ENCODE results near the gene PDE6G. TPM values are rescaled to one million over a fixed set of nuclear protein-coding genes. Genes with fewer than 3 reads are reported as not detected.

Gene PDE6G
- total and polyA plus RNA-seq, 2 of the 8 experiments (the other 6 are each of a cell fraction or from before 2014, with no cell fraction given): 5.8 to 12.9 TPM

- H3K9me3 ChIP-seq (ENCODE audit: insufficient read depth in 2 of 2, low read depth in 1 of 2, low read length in 1 of 2): no peaks in the 10 kb centered on the region
- no peak overlapping the region for H4K5ac ChIP-seq (ENCODE audit: insufficient read length, low read depth, low read length)
- H3K4me1 ChIP-seq (replicated peaks in 1 of 4; ENCODE audit: control insufficient read depth in 3 of 4, insufficient read depth in 4 of 4, low read length in 3 of 4): peaks cover 0 to under 1% (median 0%) of the 10 kb centered on the region in 4 experiments; a peak in 2 of 7 replicates
- POLR2A ChIA-PET (ENCODE audit: partially characterized antibody): interaction anchor here (0.6 to 1.7 kb wide), 3 partner anchors 10 to 217 kb away, joined by 3 to 4 read pairs (median 3); no protein-coding TSS in a partner anchor
- no peak overlapping the region for H3K56ac ChIP-seq (replicated peaks; ENCODE audit: insufficient read length, low read depth, low read length)
- peaks cover 3% of the 10 kb centered on the region; the same call in 1 of the 2 replicates for H3K79me1 ChIP-seq (ENCODE audit: low read depth, low read length)
- no peaks in the 10 kb centered on the region for H4K20me1 ChIP-seq (replicated peaks in 1 of 2; ENCODE audit: control insufficient read depth in 1 of 2, insufficient read depth in 2 of 2, low read length in 2 of 2)
- H3K4ac ChIP-seq (replicated peaks; ENCODE audit: insufficient read length, low read depth, low read length): no peak overlapping the region
- H4K91ac ChIP-seq (replicated peaks; ENCODE audit: insufficient read length, low read length): no peak overlapping the region
- DNase-seq (ENCODE audit: low read depth in 1 of 2, low spot score in 2 of 2): no peak
- no peak overlapping the region for H3K23ac ChIP-seq (ENCODE audit: insufficient read length)
- H2BK120ac ChIP-seq (replicated peaks; ENCODE audit: low read depth, low read length): no peak overlapping the region
- H3K79me2 ChIP-seq (ENCODE audit: control insufficient read depth in 1 of 2, insufficient read depth in 2 of 2, low read length in 2 of 2): no peaks in the 10 kb centered on the region
- no peak overlapping the region for H2BK20ac ChIP-seq (ENCODE audit: low read length)
- H4K8ac ChIP-seq (ENCODE audit: extremely low read depth, insufficient read depth, low read length): no peak overlapping the region
- no peak for FAIRE-seq
- no peak overlapping the region for H2BK5ac ChIP-seq (ENCODE audit: low read depth, low read length)
- no peak overlapping the region for H2AK5ac ChIP-seq (ENCODE audit: low read depth, low read length)
- H3K36me3 ChIP-seq (ENCODE audit: control insufficient read depth in 2 of 4, insufficient read depth in 4 of 4, low read length in 3 of 4): peaks cover 0 to 3% (median 1%) of the 10 kb centered on the region in 4 experiments; a peak in 3 of 8 replicates
- 91% methylated on average over 16 of the region's 17 CpGs; no CpG with 5 or more reads in 1 of the 2 experiments for WGBS, 2 experiments (ENCODE audit: extremely low coverage in 1 of 2, insufficient coverage in 1 of 2, insufficient read length in 1 of 2, insufficient replicate concordance in 2 of 2, low coverage in 1 of 2, low lambda C conversion rate in 2 of 2, missing lambda C conversion rate in 1 of 2)
- H2AFZ ChIP-seq (ENCODE audit: low read length): no peak overlapping the region
- TF ChIP-seq MAFK (IDR thresholded peaks at IDR 0.05; ENCODE audit: low read depth, low read length) (no peak), HDAC2 (IDR thresholded peaks at IDR 0.05; ENCODE audit: borderline replicate concordance in 1 of 2, low read depth in 2 of 2, low read length in 2 of 2) (no peak), RBBP5 (IDR thresholded peaks at IDR 0.05; ENCODE audit: borderline replicate concordance, low read depth, low read length) (no peak), SRF (IDR thresholded peaks at IDR 0.05; ENCODE audit: low read depth, low read length) (no peak)
- H3K4me3 ChIP-seq (ENCODE audit: extremely low read depth in 1 of 4, insufficient read depth in 2 of 4, low read depth in 3 of 4, low read length in 4 of 4): no peak overlapping the region
- peaks cover 0 to 2% (median under 1%) of the 10 kb centered on the region in 4 experiments; a peak in 1 of 7 replicates for H3K27me3 ChIP-seq (replicated peaks in 1 of 4; ENCODE audit: control insufficient read depth in 3 of 4, extremely low read depth in 1 of 4, insufficient read depth in 3 of 4, low read length in 3 of 4)
- no peak overlapping the region for H2BK12ac ChIP-seq (ENCODE audit: low read depth, low read length)
- H3K9ac ChIP-seq (replicated peaks in 1 of 4; ENCODE audit: extremely low read depth in 1 of 4, low read depth in 3 of 4, low read length in 3 of 4): no peak overlapping the region
- CTCF ChIA-PET (ENCODE audit: partially characterized antibody): no interaction called here
- no peak overlapping the region for H3K18ac ChIP-seq (ENCODE audit: extremely low read depth, low read length)
- no peak overlapping the region for H2BK15ac ChIP-seq (ENCODE audit: low read length)
- no peak overlapping the region for H3K4me2 ChIP-seq (ENCODE audit: insufficient read depth in 1 of 2, low read depth in 2 of 2, low read length in 2 of 2)
- no peak overlapping the region for H3K27ac ChIP-seq (ENCODE audit: low read depth, low read length)
- H3K14ac ChIP-seq (ENCODE audit: insufficient read length): no peak overlapping the region
- no peaks in the 10 kb centered on the region for H3K23me2 ChIP-seq (ENCODE audit: low read depth, low read length)
Measured at GRCh38 chr17:81641825-81642489, 14.4 kb downstream of the PDE6G start.

Measured in H1 (cell line).